GM12892 (cell line): Measurements from ENCODE around the gene EPS8L3.

Source experiments
- POLR2A ChIP-seq: IDR thresholded peaks from 2 replicates; pipeline ENCODE4 v1.6.1; 2011; ENCODE audit warnings: low read depth, low read length, control low read depth
- POLR2AphosphoS5 ChIP-seq: IDR thresholded peaks from 2 replicates; pipeline ENCODE4 v1.6.1; 2011; ENCODE audit warnings: low read depth, low read length, control low read depth
- TAF1 ChIP-seq: IDR thresholded peaks from 2 replicates; pipeline ENCODE4 v1.6.1; 2011; ENCODE audit warnings: low read depth, mild to moderate bottlenecking, control low read depth, low read length, borderline replicate concordance

DNA sequence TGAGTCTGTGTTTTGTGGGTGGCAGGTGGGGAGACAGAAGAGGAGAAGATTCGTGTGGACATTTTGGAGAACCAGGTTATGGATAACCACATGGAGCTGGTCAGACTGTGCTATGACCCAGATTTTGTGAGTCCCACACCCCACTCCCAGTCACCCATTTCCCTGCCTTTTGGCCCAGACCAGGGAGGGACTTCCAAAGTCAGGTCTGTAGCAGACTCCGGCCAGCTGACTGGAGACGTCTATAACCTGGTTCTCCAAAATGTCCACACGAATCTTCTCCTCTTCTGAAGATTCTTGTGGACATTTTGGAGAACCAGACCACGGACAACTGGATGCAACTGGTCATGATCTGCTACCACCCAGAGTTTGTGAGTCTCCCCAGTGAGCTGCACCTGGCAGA is 50.1 kb downstream of the EPS8L3 start:
- TF ChIP-seq POLR2A (no peak), POLR2AphosphoS5 (no peak), TAF1 (no peak)
